ENCODE measurements around the gene PIP.
"Not testable (repeated sequence)": the region's sequence is repeated elsewhere in the genome, so short reads cannot be mapped to it uniquely, and the experiment has no call there.

The PIP gene

GRCh38 chr7:143131781-143132180 is at the start of gene PIP:
PIP (plus strand) TSS chr7:143132077; CDS start chr7:143132117, 40 bp downstream.
- DNase-seq (ENCODE audit: low spot score), result no peak

GRCh38 chr7:143085109-143085508 is 46.8 kb upstream of the PIP start:
- DNase-seq (ENCODE audit: low spot score), result no peak

GRCh38 chr7:143085610-143086009 is 46.3 kb upstream of the PIP start:
- DNase-seq (ENCODE audit: low spot score), result not testable (repeated sequence)

- DNase-seq (ENCODE audit: low spot score), result not testable (repeated sequence)
Measured at GRCh38 chr7:143088549-143089231, 43.2 kb upstream of the PIP start.

GRCh38 chr7:143096146-143096545 is 35.7 kb upstream of the PIP start:
- no peak for DNase-seq (ENCODE audit: low spot score)

- DNase-seq (ENCODE audit: low spot score), result not testable (repeated sequence)
Measured at GRCh38 chr7:143099579-143099978, 32.3 kb upstream of the PIP start.

- no peak for DNase-seq (ENCODE audit: low spot score)
Measured at GRCh38 chr7:143104759-143105158, 27.1 kb upstream of the PIP start.

GRCh38 chr7:143108019-143108418 is 23.9 kb upstream of the PIP start:
- not testable (repeated sequence) for DNase-seq (ENCODE audit: low spot score)

- DNase-seq (ENCODE audit: low spot score), result no peak
Measured at GRCh38 chr7:143117395-143117794, 14.5 kb upstream of the PIP start.

GRCh38 chr7:143120691-143121405 is 11.0 kb upstream of the PIP start:
- DNase-seq (ENCODE audit: low spot score), result no peak

- not testable (repeated sequence) for DNase-seq (ENCODE audit: low spot score)
Measured at GRCh38 chr7:143123326-143123725, 8.6 kb upstream of the PIP start.

- DNase-seq (ENCODE audit: low spot score), result peak; percentile 14
Measured at GRCh38 chr7:143126146-143126545, 5.7 kb upstream of the PIP start.

GRCh38 chr7:143129051-143129450 is 2.8 kb upstream of the PIP start:
- DNase-seq (ENCODE audit: low spot score), result no peak

GRCh38 chr7:143129477-143129876 is 2.4 kb upstream of the PIP start:
- no peak for DNase-seq (ENCODE audit: low spot score)

GRCh38 chr7:143130541-143130940 is 1.3 kb upstream of the PIP start:
- no peak for DNase-seq (ENCODE audit: low spot score)

GRCh38 chr7:143147070-143147469 is 15.2 kb downstream of the PIP start:
- DNase-seq (ENCODE audit: low spot score), result no peak

- no peak for DNase-seq (ENCODE audit: low spot score)
Measured at GRCh38 chr7:143148050-143148449, 16.2 kb downstream of the PIP start.

GRCh38 chr7:143148651-143149050 is 16.8 kb downstream of the PIP start:
- no peak for DNase-seq (ENCODE audit: low spot score)

- DNase-seq (ENCODE audit: low spot score), result not testable (repeated sequence)
Measured at GRCh38 chr7:143150696-143151095, 18.8 kb downstream of the PIP start.

- DNase-seq (ENCODE audit: low spot score), result not testable (repeated sequence)
Measured at GRCh38 chr7:143158617-143159016, 26.7 kb downstream of the PIP start.

GRCh38 chr7:143171697-143172096 is 39.8 kb downstream of the PIP start:
- DNase-seq (ENCODE audit: low spot score), result no peak

GRCh38 chr7:143172354-143172753 is 40.5 kb downstream of the PIP start:
- DNase-seq (ENCODE audit: low spot score), result peak; percentile 33

- no peak for DNase-seq (ENCODE audit: low spot score)
Measured at GRCh38 chr7:143176128-143176527, 44.3 kb downstream of the PIP start.

Measured in AG20443 (cell line).